Measurements from ENCODE around the gene TFAM.
"Not testable (repeated sequence)": the region's sequence is repeated elsewhere in the genome, so short reads cannot be mapped to it uniquely, and the experiment has no call there.

TFAM gene

GRCh38 chr10:58373442-58373827, 11.8 kb upstream of the TFAM start:
- no peak for DNase-seq

GRCh38 chr10:58382489-58382995, 2.7 kb upstream of the TFAM start:
- no peak for DNase-seq

- DNase-seq: no peak
Observed at GRCh38 chr10:58384095-58384494, 1.1 kb upstream of the TFAM start.

GRCh38 chr10:58384544-58384998, 639 bp upstream of the TFAM start:
- DNase-seq: no peak

GRCh38 chr10:58385784-58386112, 538 bp downstream of the TFAM start:
- no peak for DNase-seq

- DNase-seq: no peak
Observed at GRCh38 chr10:58389024-58389423, 3.8 kb downstream of the TFAM start.

GRCh38 chr10:58393317-58393716, 8.1 kb downstream of the TFAM start:
- no peak for DNase-seq

- no peak for DNase-seq
Observed at GRCh38 chr10:58394471-58394870, 9.3 kb downstream of the TFAM start.

GRCh38 chr10:58396057-58396456, 10.8 kb downstream of the TFAM start:
- DNase-seq: no peak

GRCh38 chr10:58397830-58398229, 12.6 kb downstream of the TFAM start:
- DNase-seq: no peak

- DNase-seq: no peak
Observed at GRCh38 chr10:58399410-58399809, 14.2 kb downstream of the TFAM start.

- DNase-seq: no peak
Observed at GRCh38 chr10:58400609-58401008, 15.4 kb downstream of the TFAM start.

GRCh38 chr10:58404001-58404400, 18.8 kb downstream of the TFAM start:
- no peak for DNase-seq

GRCh38 chr10:58409956-58410610, 24.9 kb downstream of the TFAM start:
- DNase-seq: no peak

- no peak for DNase-seq
Observed at GRCh38 chr10:58412502-58412961, 27.3 kb downstream of the TFAM start.

- no peak for DNase-seq
Observed at GRCh38 chr10:58414270-58415041, 29.2 kb downstream of the TFAM start.

- no peak for DNase-seq
Observed at GRCh38 chr10:58415757-58416156, 30.5 kb downstream of the TFAM start.

GRCh38 chr10:58417902-58418301, 32.7 kb downstream of the TFAM start:
- DNase-seq: not testable (repeated sequence)

GRCh38 chr10:58424176-58424575, 39.0 kb downstream of the TFAM start:
- no peak for DNase-seq

- DNase-seq: not testable (repeated sequence)
Observed at GRCh38 chr10:58428436-58428835, 43.2 kb downstream of the TFAM start.

GRCh38 chr10:58431903-58432302, 46.7 kb downstream of the TFAM start:
- DNase-seq: no peak

- DNase-seq: no peak
Observed at GRCh38 chr10:58433066-58433465, 47.9 kb downstream of the TFAM start.

- no peak for DNase-seq
Observed at GRCh38 chr10:58433571-58433970, 48.4 kb downstream of the TFAM start.

GRCh38 chr10:58435297-58435985, 50.2 kb downstream of the TFAM start:
- DNase-seq: no peak
